Upper lobe of right lung (tissue), 1 donor: ENCODE data around the gene PKIB. TPM values are rescaled to one million over a fixed set of nuclear protein-coding genes. Genes with fewer than 3 reads are reported as not detected.

Experiments
- ATAC-seq: fragments of 200-7000 bp; cut with Tn5 transposase; one replicate; pipeline ENCODE4 v1.9.1; 2020; ENCODE audit warnings: mild to moderate bottlenecking, moderate library complexity
- DNase-seq: peaks from one replicate; pipeline ENCODE4 v3.0.0-alpha.2; 2020
- H3K27ac ChIP-seq: fragments of 200-600 bp; one replicate; pipeline ENCODE4 v1.8.0; 2022
- H3K27me3 ChIP-seq: fragments of 200-600 bp; one replicate; pipeline ENCODE4 v1.8.0; 2022; ENCODE audit warnings: mild to moderate bottlenecking
- H3K36me3 ChIP-seq: fragments of 200-600 bp; one replicate; pipeline ENCODE4 v1.8.0; 2022
- H3K4me1 ChIP-seq: fragments of 200-600 bp; one replicate; pipeline ENCODE4 v1.8.0; 2022
- H3K4me3 ChIP-seq: fragments of 200-600 bp; one replicate; pipeline ENCODE4 v1.8.0; 2022; ENCODE audit warnings: mild to moderate bottlenecking
- H3K9me3 ChIP-seq: fragments of 200-600 bp; one replicate; pipeline ENCODE4 v1.8.0; 2022
- intact Hi-C: fragments of 100-400 bp; cut with DNase I; formaldehyde crosslinking; loops from one replicate; pipeline ENCODE4 v1.11.0; 2022
- total RNA-seq: library from RNA; stranded (reverse); fragmentation: NEBNext Ultra II Directional; extraction: Animal tissue kit (Norgen Biotek cat#: 25700); gene quantifications from one replicate; pipeline ENCODE4 v1.2.1, GENCODE V29; 2021
- TF ChIP-seq, protein P1 (sequence below): fragments of 200-600 bp; IDR thresholded peaks from one replicate; pipeline ENCODE4 v1.8.0; 2022; ENCODE audit warnings: antibody characterized with exemption
- donor health status: DM: no; HTN: yes; CAD: no; lungs with severe emphysema.

Gene PKIB
- total RNA-seq, 1 donor from 2014 or later: 2.1 TPM

DNA sequence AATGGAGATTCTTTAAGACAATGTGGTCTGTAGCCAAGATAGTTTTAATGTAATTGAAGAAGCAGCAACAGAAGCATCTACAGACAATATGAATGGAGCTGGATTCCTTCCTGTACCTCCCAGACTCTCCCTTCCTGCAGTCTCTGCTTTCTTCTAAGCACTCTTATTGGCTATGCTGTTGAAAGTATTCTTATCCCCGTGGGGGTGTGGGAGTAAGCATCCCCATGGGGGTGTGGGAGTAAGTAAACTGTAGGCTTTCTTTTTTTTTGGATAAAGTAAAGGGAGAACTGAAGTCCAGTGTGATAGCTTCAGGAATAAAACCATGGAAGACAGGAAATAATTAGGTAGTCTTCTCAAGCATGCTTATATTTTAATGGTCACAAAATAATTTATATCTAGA is 4.1 kb downstream of the PKIB start:
- H3K4me3 ChIP-seq: no peak overlapping the region
- TF ChIP-seq, protein P1, sequence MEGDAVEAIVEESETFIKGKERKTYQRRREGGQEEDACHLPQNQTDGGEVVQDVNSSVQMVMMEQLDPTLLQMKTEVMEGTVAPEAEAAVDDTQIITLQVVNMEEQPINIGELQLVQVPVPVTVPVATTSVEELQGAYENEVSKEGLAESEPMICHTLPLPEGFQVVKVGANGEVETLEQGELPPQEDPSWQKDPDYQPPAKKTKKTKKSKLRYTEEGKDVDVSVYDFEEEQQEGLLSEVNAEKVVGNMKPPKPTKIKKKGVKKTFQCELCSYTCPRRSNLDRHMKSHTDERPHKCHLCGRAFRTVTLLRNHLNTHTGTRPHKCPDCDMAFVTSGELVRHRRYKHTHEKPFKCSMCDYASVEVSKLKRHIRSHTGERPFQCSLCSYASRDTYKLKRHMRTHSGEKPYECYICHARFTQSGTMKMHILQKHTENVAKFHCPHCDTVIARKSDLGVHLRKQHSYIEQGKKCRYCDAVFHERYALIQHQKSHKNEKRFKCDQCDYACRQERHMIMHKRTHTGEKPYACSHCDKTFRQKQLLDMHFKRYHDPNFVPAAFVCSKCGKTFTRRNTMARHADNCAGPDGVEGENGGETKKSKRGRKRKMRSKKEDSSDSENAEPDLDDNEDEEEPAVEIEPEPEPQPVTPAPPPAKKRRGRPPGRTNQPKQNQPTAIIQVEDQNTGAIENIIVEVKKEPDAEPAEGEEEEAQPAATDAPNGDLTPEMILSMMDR: no peak
- DNase-seq (no peak), ATAC-seq (no peak)
- H3K27ac ChIP-seq: no peak overlapping the region
- no peaks in the 10 kb centered on the region for H3K9me3 ChIP-seq
- peaks cover 31% of the 10 kb centered on the region for H3K27me3 ChIP-seq
- intact Hi-C loops: no loop called here
- H3K36me3 ChIP-seq: no peaks in the 10 kb centered on the region
- H3K4me1 ChIP-seq: peaks cover 9% of the 10 kb centered on the region

DNA sequence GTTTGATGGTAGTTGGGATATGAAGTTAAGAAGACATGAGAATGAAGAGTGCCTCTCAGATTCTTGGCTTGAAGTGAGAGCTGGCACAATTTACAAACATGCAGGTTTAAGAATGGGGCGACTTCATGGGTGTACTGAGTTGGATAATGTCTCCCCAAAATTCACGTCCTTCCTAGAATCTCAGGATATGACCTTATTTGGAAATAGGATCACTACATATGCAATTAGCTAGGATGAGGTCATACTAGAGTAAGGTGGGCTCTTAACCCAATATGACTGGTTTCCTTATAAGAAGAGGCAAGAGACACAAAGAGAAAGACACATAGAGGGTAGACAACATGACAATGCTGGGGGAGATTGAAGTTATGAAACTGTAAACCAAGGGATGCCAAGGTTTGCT is 5.2 kb downstream of the PKIB start:
- H3K36me3 ChIP-seq: no peaks in the 10 kb centered on the region
- H3K9me3 ChIP-seq: no peaks in the 10 kb centered on the region
- H3K27me3 ChIP-seq: peaks cover 31% of the 10 kb centered on the region
- TF ChIP-seq, protein P1: no peak
- intact Hi-C loops: no loop called here
- H3K4me1 ChIP-seq: peaks cover 9% of the 10 kb centered on the region
- ATAC-seq (no peak), DNase-seq (no peak)
- no peak overlapping the region for H3K27ac ChIP-seq
- no peak overlapping the region for H3K4me3 ChIP-seq

DNA sequence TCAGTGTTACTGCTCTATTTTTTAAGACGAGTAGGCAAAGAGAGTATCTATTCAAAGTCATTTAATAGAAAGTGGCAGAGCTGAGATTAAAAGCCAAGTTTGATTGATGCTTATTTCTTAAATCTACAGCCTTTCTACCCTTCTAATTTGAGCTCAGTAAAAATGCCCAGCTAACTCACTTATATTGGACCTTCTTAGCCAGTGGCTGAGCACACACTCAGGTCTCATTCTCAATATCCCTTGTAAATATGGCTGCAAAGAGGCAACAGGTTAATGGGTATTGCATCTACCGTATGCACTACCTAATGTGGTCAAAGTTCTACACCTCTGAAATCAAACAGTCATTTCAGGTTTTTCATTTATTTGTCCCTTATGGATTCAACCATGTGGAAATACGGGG is 6.7 kb downstream of the PKIB start:
- intact Hi-C loops: no loop called here
- no peak for ATAC-seq

DNA sequence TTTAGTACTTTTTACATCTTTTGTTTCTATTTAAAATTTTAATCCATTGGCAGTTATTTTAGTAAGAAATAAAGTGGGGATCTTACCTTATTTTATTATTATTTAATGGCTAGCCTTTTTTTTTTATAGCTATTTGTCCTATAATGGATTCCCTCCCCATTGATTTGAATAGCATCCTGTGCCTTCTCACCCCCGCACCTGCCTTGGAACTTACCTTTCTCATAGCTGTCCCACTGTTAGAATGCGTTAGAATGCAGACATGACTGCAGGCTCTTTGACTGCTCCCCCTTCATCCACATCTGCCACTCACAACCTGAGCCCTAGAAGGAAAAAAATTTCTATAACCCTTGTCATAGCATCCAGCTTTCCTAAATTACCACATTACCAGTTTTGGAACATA is 9.1 kb downstream of the PKIB start:
- DNase-seq (no peak), ATAC-seq (no peak)
- no peaks in the 10 kb centered on the region for H3K9me3 ChIP-seq
- no peaks in the 10 kb centered on the region for H3K4me1 ChIP-seq
- peaks cover 3% of the 10 kb centered on the region for H3K27me3 ChIP-seq
- H3K4me3 ChIP-seq: no peak overlapping the region
- TF ChIP-seq, protein P1: no peak
- H3K27ac ChIP-seq: no peak overlapping the region
- intact Hi-C loops: no loop called here
- no peaks in the 10 kb centered on the region for H3K36me3 ChIP-seq

More for the DNA sequence above, 6.7 kb downstream of the PKIB start:
- Histone ChIP-seq H3K9me3 (no peaks in the 10 kb centered on the region), H3K27me3 (peaks cover 19% of the 10 kb centered on the region), H3K4me3 (no peak overlapping the region), H3K4me1 (no peaks in the 10 kb centered on the region), H3K27ac (no peak overlapping the region), H3K36me3 (no peaks in the 10 kb centered on the region)
- TF ChIP-seq, protein P1: no peak
- DNase-seq: no peak

GRCh38 chr6:122620428-122620827 is 10.2 kb downstream of the PKIB start:
- Histone ChIP-seq H3K27ac (no peak overlapping the region), H3K4me3 (no peak overlapping the region), H3K9me3 (no peaks in the 10 kb centered on the region), H3K36me3 (no peaks in the 10 kb centered on the region), H3K4me1 (no peaks in the 10 kb centered on the region), H3K27me3 (no peaks in the 10 kb centered on the region)
- ATAC-seq (no peak), DNase-seq (no peak)
- TF ChIP-seq, protein P1: no peak
- intact Hi-C loops: no loop called here

- H3K27ac ChIP-seq: no peak overlapping the region
- H3K27me3 ChIP-seq: no peaks in the 10 kb centered on the region
- H3K4me1 ChIP-seq: no peaks in the 10 kb centered on the region
- TF ChIP-seq, protein P1: no peak
- no peaks in the 10 kb centered on the region for H3K36me3 ChIP-seq
- DNase-seq (no peak), ATAC-seq (no peak)
- intact Hi-C loops: no loop called here
- no peak overlapping the region for H3K4me3 ChIP-seq
- H3K9me3 ChIP-seq: no peaks in the 10 kb centered on the region
These were observed 10.7 kb downstream of the PKIB start for GRCh38 chr6:122620902-122621301.
